ENCODE results near the gene GRM1.

The GRM1 gene

DNA sequence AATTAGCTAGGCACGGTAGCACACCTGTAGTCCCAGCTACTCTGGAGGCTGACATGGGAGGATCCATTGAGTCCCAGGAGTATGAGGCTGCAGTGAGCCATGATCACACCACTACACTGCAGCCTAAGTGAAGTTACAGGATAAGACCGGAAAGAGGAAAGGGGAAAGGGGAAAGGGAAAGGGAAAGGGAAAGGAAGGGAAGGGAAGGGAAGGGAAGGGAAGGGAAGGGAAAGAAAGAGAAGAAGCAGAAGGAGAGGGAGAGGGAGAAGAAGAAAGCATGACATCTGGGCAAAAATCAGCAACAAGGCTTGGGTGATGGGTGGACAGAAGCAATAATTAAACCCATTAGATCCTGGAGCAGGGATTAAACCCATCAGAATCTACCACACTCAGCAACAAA lies 413.0 kb downstream of the GRM1 start:
- TF ChIP-seq, protein P1, sequence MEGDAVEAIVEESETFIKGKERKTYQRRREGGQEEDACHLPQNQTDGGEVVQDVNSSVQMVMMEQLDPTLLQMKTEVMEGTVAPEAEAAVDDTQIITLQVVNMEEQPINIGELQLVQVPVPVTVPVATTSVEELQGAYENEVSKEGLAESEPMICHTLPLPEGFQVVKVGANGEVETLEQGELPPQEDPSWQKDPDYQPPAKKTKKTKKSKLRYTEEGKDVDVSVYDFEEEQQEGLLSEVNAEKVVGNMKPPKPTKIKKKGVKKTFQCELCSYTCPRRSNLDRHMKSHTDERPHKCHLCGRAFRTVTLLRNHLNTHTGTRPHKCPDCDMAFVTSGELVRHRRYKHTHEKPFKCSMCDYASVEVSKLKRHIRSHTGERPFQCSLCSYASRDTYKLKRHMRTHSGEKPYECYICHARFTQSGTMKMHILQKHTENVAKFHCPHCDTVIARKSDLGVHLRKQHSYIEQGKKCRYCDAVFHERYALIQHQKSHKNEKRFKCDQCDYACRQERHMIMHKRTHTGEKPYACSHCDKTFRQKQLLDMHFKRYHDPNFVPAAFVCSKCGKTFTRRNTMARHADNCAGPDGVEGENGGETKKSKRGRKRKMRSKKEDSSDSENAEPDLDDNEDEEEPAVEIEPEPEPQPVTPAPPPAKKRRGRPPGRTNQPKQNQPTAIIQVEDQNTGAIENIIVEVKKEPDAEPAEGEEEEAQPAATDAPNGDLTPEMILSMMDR (conservative IDR thresholded peaks at IDR 0.05): no peak
- TF ChIP-seq ZFX (IDR thresholded peaks at IDR 0.05): no peak

DNA sequence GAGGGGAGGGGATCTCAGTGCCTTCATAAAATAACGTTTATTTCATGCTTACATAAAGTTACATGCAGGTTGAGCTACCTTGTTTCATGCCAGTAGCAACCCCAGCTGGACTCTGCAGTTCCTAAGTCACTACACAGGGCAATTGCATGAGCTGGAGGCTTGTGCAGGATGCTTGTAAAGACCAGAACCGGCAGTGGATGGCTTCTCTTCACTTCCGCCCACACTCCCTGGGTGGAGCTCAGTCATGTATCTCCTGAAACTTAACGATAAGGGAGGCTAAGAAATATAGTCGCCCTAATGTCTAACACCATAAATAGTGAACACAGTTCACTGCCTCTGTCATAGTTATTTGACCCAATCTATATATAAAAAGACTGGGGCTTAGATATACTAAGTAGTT lies 415.3 kb downstream of the GRM1 start:
- TF ChIP-seq, protein P1 (conservative IDR thresholded peaks at IDR 0.05): no peak
- TF ChIP-seq ZFX (IDR thresholded peaks at IDR 0.05): no peak
- no peak overlapping the region for H3K27ac ChIP-seq

More for the DNA sequence above, 413.0 kb downstream of the GRM1 start:
- no peak overlapping the region for H3K27ac ChIP-seq

DNA sequence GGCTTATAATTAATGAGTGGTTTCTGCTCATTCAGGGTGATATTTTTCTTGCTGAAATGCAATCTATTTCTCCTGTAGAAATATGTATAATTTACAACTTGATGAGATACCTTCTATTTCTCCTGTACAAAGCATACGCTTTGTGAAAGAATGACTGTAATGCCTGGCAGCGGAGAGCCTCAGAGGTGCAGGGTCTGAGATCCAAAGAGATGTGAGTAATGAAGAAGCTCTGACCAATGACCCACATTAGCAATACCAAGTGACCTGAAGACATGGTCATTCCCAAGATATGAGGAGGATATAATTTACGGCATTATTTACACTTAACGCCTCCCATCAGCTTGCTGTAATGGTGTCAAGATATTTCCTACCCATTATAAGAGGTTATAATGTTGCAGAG lies 416.4 kb downstream of the GRM1 start:
- H3K27ac ChIP-seq: no peak overlapping the region
- TF ChIP-seq, protein P1 (conservative IDR thresholded peaks at IDR 0.05): no peak
- TF ChIP-seq ZFX (IDR thresholded peaks at IDR 0.05): no peak

DNA sequence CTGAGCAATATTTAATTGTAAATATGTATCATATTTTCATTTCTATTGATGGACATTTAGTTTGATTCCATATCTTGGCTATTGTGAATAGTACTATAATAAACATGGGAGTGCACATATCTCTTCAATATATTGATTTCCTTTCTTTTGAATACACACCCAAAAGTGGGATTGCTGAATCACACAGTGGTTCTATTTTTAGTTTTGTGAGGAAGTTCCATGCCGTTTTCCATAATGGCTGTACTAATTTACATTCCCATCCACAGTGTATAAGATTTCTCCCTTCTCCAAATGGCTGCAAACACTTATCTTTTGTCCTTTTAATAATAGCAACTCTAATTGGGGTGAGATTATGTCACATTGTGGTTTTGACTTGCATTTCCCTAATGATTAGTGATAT lies 428.0 kb downstream of the GRM1 start:
- H3K27ac ChIP-seq: no peak overlapping the region
- TF ChIP-seq ZFX (IDR thresholded peaks at IDR 0.05): no peak
- TF ChIP-seq, protein P1 (conservative IDR thresholded peaks at IDR 0.05): no peak

DNA sequence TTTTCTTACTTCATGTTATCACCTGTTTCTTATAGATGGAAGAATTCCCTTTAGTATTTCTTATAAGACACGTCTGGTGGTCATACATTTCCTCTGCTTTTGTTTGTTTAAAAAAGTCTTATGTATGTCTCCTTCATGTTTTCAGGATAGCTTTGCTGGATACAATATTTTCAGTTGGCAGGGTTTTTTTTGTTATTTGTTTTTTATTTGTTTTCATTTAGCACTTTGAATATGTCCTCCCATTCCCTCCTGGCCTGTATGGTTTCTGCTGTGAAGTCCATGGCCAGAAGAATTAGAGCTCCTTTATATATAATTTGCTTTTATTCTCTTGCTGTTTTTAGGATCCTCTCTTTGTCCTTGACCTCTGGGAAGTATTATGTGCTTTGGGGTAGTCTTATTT lies 432.1 kb downstream of the GRM1 start:
- TF ChIP-seq, protein P1 (conservative IDR thresholded peaks at IDR 0.05): no peak
- TF ChIP-seq ZFX (IDR thresholded peaks at IDR 0.05): no peak
- no peak overlapping the region for H3K27ac ChIP-seq

DNA sequence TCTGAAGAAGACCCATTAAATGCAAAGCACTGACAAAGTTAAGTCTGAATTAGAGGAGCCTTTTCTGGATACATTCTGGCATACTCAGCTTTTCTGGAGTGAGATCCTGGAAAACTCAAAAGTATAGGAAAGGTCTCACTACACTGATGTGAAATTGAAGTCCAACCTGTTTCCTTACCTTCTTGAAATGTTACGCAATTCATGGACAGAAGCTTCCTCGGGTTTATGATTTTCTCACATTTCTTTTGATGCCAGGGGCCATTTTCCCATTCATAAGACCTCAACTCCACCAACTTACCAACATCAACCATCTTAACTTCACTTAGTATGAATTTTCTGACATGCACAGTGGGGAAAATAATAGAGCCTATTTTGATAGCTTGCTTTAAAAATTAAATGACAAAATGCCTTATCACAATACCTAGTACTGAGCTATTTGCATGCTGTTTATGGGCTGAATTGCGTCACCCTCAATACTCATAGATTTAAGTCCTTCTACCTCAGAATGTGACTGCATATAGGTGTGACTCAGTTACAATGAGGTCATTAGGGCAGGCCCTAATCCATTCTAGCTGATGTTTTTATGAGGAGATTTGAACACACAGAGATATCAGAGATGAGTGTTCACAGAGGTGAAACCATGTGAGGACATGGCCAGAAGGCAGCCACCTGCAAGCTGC lies 441.4 kb downstream of the GRM1 start:
- TF ChIP-seq, protein P1 (conservative IDR thresholded peaks at IDR 0.05): no peak
- TF ChIP-seq ZFX (IDR thresholded peaks at IDR 0.05): no peak
- no peak overlapping the region for H3K27ac ChIP-seq

DNA sequence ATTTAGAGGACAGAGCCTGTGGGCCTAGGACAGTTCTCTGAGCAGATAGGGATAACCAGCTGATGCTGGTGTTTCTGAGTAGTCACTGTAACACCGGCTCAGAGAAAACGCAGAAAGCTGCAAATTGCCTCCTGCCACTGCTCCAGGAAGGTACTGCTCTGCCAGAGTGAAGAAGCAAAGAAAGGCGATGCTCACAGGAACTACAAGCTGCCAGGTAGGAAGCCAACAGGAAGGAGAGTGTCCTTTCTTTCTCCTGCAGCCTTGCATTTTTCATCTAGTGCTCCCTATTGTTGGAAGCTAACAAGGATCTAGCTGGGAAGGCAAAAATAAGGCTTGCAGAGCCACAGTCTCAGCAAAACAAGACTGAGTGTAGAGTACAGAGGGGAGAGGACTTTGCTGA lies 444.1 kb downstream of the GRM1 start:
- no peak overlapping the region for H3K27ac ChIP-seq
- TF ChIP-seq, protein P1 (conservative IDR thresholded peaks at IDR 0.05): no peak
- no peak for TF ChIP-seq ZFX (IDR thresholded peaks at IDR 0.05)

Measured in C4-2B (cell line).